Measurements from ENCODE around the gene CLDN14. TPM values are rescaled to one million over a fixed set of nuclear protein-coding genes. Genes with fewer than 3 reads are reported as not detected.
A peak's percentile ranks its signal among the peaks of the same experiment; 100 is the strongest.

The CLDN14 gene
- total RNA-seq, 1 donor = not detected

DNA sequence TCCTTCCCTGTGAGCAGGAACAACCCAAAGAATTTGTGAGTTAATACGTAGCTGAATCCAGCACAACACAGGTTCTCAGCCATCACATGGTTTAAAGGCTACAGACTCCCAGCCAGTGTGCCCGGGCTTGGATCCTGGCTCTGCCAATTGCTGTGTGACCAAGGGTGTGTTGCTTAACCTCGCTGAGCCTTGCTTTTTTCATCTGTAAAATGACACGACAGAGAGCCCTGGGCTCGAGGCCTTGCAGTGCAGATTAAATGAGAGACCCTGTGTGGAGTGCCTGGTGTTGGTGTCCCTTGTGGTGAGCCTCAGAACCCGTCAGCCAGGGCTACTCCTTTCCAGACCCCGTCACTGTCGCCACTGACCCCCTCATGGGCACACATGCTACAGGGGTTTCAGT lies 55.3 kb downstream of the CLDN14 start:
- no peak overlapping the region for H3K4me3 ChIP-seq (ENCODE audit: low read depth, low read length)

DNA sequence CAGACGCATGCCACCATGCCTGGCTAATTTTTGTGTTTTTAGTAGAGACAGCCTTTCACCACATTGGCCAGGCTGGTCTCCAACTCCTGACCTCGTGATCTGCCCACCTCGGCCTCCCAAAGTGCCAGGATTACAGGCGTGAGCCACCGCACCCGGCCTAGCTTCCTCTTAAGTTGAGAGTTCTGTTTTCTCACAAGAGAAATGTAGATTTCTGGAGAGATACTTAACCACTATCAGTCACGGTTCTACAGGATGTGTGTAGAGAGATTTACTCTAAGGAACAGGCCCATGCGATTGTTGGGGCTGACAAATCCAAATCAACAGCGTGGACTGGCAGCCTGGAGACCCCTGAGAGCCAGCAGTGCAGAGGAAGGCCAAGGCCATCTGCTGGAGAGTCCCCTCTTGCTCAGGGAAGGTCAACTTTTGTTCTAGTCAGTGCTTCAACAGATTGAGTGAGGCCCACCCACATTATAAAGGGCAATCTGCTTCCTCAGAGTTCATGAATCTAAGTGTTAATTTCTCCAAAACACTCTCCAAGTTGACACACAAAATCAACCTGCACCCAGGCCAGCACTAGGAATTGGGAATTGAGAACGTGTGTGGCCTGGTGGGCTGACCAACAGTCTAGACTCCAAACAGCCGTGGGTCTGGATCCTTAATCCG lies 56.0 kb downstream of the CLDN14 start:
- no peak for DNase-seq (ENCODE audit: low read depth)
- H3K4me3 ChIP-seq (ENCODE audit: low read depth, low read length) = no peak overlapping the region
- TF ChIP-seq, protein P1, sequence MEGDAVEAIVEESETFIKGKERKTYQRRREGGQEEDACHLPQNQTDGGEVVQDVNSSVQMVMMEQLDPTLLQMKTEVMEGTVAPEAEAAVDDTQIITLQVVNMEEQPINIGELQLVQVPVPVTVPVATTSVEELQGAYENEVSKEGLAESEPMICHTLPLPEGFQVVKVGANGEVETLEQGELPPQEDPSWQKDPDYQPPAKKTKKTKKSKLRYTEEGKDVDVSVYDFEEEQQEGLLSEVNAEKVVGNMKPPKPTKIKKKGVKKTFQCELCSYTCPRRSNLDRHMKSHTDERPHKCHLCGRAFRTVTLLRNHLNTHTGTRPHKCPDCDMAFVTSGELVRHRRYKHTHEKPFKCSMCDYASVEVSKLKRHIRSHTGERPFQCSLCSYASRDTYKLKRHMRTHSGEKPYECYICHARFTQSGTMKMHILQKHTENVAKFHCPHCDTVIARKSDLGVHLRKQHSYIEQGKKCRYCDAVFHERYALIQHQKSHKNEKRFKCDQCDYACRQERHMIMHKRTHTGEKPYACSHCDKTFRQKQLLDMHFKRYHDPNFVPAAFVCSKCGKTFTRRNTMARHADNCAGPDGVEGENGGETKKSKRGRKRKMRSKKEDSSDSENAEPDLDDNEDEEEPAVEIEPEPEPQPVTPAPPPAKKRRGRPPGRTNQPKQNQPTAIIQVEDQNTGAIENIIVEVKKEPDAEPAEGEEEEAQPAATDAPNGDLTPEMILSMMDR (IDR thresholded peaks at IDR 0.05; ENCODE audit: insufficient read depth, low read depth, low read length) = no peak

More for the DNA sequence above, 55.3 kb downstream of the CLDN14 start:
- TF ChIP-seq, protein P1 (IDR thresholded peaks at IDR 0.05; ENCODE audit: insufficient read depth, low read depth, low read length) = no peak
- no peak for DNase-seq (ENCODE audit: low read depth)

DNA sequence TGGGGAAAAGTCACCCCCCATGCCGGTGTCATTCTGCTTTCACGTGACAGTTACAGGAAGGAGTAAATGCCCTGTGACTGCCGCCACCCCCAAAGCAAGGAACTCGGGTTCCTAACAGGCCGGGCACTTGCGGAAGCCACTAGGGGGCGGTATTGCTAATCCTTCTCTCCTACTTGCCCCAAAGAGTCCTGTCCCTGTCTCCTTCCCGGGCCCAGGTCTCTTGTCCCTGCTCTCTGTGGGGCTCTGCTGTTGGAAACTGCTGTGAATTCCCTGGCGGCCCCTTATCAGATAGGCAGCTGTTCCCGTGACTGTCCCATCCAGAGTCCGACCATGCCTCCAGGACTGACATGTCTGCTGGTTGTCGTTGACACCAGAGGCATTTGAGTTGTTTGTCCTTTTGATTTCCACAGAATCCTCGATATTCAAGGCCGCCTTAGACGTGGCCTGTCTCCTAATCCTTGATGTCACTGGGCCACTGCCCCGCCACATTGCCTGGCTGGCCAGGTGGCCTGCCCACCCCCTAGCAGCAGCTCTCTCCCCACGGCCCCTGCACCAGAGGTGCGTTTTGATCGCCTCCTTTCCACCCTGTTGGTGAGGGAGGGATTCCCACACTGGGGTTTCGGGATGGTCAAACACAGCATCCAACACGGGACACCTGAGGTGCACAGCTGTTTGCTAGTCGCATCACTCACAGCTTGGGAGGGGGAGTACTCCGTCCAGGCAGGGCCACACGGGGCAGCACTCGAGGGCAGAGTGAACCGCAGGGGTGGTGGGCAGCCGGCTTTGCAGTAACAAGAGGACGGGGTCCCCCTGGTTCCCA lies 57.4 kb downstream of the CLDN14 start:
- TF ChIP-seq, protein P1 (IDR thresholded peaks at IDR 0.05; ENCODE audit: insufficient read depth, low read depth, low read length) = peak; percentile 80
- DNase-seq (ENCODE audit: low read depth) = peak; percentile 74
- H3K4me3 ChIP-seq (ENCODE audit: low read depth, low read length) = no peak overlapping the region

DNA sequence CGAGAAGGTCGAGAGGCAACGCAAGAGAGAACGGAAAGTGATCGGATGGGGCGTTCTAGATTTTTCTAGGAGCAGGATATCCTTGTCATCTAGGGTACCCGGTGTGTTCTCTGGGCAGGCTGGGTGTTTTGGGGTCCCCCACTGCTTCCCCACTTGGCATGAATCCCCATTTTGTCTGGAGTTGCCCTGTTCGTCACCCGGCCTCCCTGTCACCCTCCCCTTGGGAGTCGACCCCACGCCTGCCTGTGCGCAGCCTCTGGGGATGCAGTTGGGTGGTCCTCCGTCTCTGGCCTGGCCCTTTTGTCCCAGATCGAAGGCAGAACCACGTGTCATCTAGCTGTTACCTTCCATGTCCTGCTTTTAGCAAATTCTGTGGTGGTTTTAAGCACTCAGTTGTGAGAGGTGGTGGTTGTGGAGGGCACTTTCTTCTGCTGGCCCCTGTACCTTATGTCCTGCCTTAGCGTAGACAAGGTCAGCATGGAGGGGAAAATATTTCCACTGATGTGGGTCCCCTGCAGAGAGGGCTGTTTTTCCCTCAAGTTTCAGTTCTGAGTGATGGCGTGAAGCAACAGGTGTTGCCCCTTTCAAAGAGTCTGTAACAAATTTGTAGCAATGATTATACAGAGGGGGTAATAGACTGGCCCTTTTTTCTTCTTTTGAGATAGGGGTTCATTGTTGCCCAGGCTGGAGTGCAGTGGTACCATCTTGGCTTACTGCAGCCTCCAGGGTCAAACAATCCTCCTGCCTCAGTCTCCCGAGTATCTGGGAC lies 59.2 kb downstream of the CLDN14 start:
- DNase-seq (ENCODE audit: low read depth) = no peak
- no peak overlapping the region for H3K4me3 ChIP-seq (ENCODE audit: low read depth, low read length)
- TF ChIP-seq, protein P1 (IDR thresholded peaks at IDR 0.05; ENCODE audit: insufficient read depth, low read depth, low read length) = no peak

DNA sequence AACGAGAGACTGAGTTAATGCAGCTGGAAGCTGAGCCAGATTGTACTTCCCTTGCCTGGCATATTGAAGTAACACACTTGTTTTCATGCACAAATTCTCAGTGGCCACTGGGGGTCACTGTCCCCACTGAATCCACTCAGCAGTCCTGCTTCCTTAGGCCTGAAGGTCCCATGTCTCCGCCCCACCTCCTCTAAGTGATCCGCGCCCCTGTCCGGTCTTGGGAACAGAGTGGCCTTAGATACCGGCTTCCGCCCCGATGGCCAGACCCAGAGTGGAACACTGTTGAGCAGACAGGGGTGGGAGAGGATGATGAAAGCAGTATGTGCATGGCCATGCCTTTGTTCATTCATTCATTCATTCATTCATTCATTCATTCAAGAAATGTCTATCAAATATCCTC lies 59.9 kb downstream of the CLDN14 start:
- peak; percentile 92 for DNase-seq (ENCODE audit: low read depth)
- TF ChIP-seq, protein P1 (IDR thresholded peaks at IDR 0.05; ENCODE audit: insufficient read depth, low read depth, low read length) = peak; percentile 90
- no peak overlapping the region for H3K4me3 ChIP-seq (ENCODE audit: low read depth, low read length)

DNA sequence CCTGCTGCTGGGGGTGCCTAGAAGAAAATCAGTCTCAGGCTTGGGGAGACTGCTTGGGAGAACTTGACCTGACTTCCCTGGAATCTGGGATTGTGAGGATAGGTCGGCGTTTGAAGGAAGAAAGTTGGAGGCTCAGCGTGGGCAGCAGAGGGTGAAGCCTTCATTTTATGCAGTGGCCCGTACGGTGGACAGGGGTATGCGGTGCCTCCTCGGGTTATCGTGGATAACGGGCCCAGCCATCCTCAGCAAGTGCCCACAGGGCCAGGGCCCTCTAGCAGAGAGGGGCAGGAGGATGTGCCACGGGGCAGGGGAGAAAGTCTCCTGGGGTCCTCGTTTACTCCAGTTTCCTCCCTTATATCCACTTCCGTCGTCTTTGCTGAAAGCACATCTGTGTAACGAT lies 60.7 kb downstream of the CLDN14 start:
- DNase-seq (ENCODE audit: low read depth) = no peak
- H3K4me3 ChIP-seq (ENCODE audit: low read depth, low read length) = no peak overlapping the region
- TF ChIP-seq, protein P1 (IDR thresholded peaks at IDR 0.05; ENCODE audit: insufficient read depth, low read depth, low read length) = no peak
